Adrenal gland (tissue), 5 donors: Measurements from ENCODE around the gene FNDC3B.

ENCODE experiments used
- POLR2A ChIP-seq, 2 donors: fragments of 450-650 bp; IDR thresholded peaks; one replicate each; pipeline ENCODE4 v1.6.1; 2017; ENCODE audit warnings: antibody characterized with exemption in 2 of 2, mild to moderate bottlenecking in 2 of 2, moderate library complexity in 1 of 2
- TF ChIP-seq, protein P1 (sequence below), 6 experiments: fragments of 450-650 bp in 4 of 6; fragments of 200-600 bp in 2 of 6; sonication (generic) in 1 of 6; IDR thresholded peaks; 1 replicate in 5 of 6; 2 replicates in 1 of 6; pipeline versions ENCODE4 v1.5.1 to v1.8.0; 2016 to 2021; ENCODE audit warnings: antibody characterized with exemption in 6 of 6, mild to moderate bottlenecking in 2 of 6, moderate library complexity in 1 of 6
- donor health status: DM: no; HTN: no; CAD: no.

DNA sequence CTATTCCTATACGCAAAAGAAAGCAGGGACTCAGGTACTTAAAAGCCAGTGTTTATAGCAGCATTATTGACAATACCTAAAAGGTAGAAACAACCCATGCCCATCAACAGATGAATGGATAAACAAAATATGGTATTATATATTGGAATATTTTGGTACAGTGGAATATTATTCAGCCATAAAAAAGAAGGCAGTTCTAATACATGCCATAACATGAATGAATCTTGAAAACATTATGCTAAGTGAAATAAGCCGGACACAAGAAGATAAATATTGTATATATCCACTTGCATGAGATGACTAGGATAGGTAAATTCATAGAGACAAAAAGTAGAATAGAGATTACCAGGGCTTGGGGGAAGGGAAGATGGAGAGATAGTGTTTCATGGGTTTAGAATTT lies 9.2 kb downstream of the FNDC3B start:
- TF ChIP-seq, protein P1, sequence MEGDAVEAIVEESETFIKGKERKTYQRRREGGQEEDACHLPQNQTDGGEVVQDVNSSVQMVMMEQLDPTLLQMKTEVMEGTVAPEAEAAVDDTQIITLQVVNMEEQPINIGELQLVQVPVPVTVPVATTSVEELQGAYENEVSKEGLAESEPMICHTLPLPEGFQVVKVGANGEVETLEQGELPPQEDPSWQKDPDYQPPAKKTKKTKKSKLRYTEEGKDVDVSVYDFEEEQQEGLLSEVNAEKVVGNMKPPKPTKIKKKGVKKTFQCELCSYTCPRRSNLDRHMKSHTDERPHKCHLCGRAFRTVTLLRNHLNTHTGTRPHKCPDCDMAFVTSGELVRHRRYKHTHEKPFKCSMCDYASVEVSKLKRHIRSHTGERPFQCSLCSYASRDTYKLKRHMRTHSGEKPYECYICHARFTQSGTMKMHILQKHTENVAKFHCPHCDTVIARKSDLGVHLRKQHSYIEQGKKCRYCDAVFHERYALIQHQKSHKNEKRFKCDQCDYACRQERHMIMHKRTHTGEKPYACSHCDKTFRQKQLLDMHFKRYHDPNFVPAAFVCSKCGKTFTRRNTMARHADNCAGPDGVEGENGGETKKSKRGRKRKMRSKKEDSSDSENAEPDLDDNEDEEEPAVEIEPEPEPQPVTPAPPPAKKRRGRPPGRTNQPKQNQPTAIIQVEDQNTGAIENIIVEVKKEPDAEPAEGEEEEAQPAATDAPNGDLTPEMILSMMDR (IDR thresholded peaks at IDR 0.05) = no peak
- no peak for TF ChIP-seq POLR2A (IDR thresholded peaks at IDR 0.05)
